Caco-2 (cell line): Measurements from ENCODE around the gene GZMM. TPM values are rescaled to one million over a fixed set of nuclear protein-coding genes. Genes with fewer than 3 reads are reported as not detected.

Experiments
- BruUV-seq: library from RNA; stranded (reverse); fragments of 400-500 nt; replicated peaks from 2 replicates; lab custom pipeline; 2021; lab: Mats Ljungman, UMichigan
- CTCF ChIA-PET: fragments of 300-600 bp; sonication (Branson Sonifier 250); formaldehyde crosslinking; loops from one replicate; lab custom pipeline; 2022; ENCODE audit warnings: antibody characterized with exemption; lab: Charles Lee
- POLR2A ChIA-PET: fragments of 300-600 bp; sonication (Branson Sonifier 250); formaldehyde crosslinking; loops from one replicate; lab custom pipeline; 2022; ENCODE audit warnings: antibody characterized with exemption; lab: Charles Lee
- DNase-seq, 2 experiments: peaks; one replicate each; pipeline versions ENCODE4 v3.0.0 to v3.0.0-alpha.2; 2020 to 2022
- H3K27me3 ChIP-seq: replicated peaks from 2 replicates; pipeline ENCODE4 v1.6.0; 2011; ENCODE audit warnings: low read length; ENCODE audit not compliant: control insufficient read depth, insufficient read depth
- H3K36me3 ChIP-seq: 2 replicates; pipeline ENCODE4 v1.5.1; 2011; ENCODE audit warnings: low read length; ENCODE audit not compliant: control insufficient read depth, insufficient read depth
- H3K4me1 ChIP-seq: fragments of 250-450 bp; sonication (Bioruptor Pico); 2 replicates; pipeline ENCODE4 v1.5.1; 2020; ENCODE audit warnings: mild to moderate bottlenecking
- H3K4me3 ChIP-seq: 2 replicates; pipeline ENCODE4 v1.5.1; 2011; ENCODE audit warnings: low read depth, mild to moderate bottlenecking, control low read depth, low read length
- H3K9me3 ChIP-seq: fragments of 250-450 bp; sonication (Bioruptor Pico); 2 replicates; pipeline ENCODE4 v1.5.1; 2020; ENCODE audit warnings: mild to moderate bottlenecking, moderate library complexity
- H3K27ac Mint-ChIP-seq: one replicate; pipeline ENCODE4 v1.8.0; 2022; ENCODE audit warnings: mixed read lengths; ENCODE audit not compliant: unreplicated experiment
- H3K27me3 Mint-ChIP-seq: one replicate; pipeline ENCODE4 v1.8.0; 2022; ENCODE audit warnings: mixed read lengths; ENCODE audit not compliant: insufficient read depth, unreplicated experiment
- H3K36me3 Mint-ChIP-seq: one replicate; pipeline ENCODE4 v1.8.0; 2022; ENCODE audit warnings: mild to moderate bottlenecking, mixed read lengths; ENCODE audit not compliant: insufficient read depth, unreplicated experiment
- H3K4me1 Mint-ChIP-seq: one replicate; pipeline ENCODE4 v1.8.0; 2022; ENCODE audit warnings: low read depth, mixed read lengths; ENCODE audit not compliant: unreplicated experiment
- H3K4me3 Mint-ChIP-seq: one replicate; pipeline ENCODE4 v1.8.0; 2022; ENCODE audit warnings: mild to moderate bottlenecking, moderate library complexity, mixed read lengths; ENCODE audit not compliant: unreplicated experiment
- H3K9me3 Mint-ChIP-seq: one replicate; pipeline ENCODE4 v1.8.0; 2022; ENCODE audit warnings: mixed read lengths; ENCODE audit not compliant: unreplicated experiment
- intact Hi-C: fragments of 100-400 bp; cut with micrococcal nuclease; formaldehyde crosslinking; loops from one replicate; pipeline ENCODE4 v1.10.0; 2022; ENCODE audit not compliant: unreplicated experiment
- total RNA-seq: library from RNA; stranded (reverse); gene quantifications from 2 replicates; pipeline ENCODE4 v1.2.3, GENCODE V29; 2022
- TF ChIP-seq, protein P1 (sequence below), 2 experiments: fragments of 200-600 bp in 1 of 2; IDR thresholded peaks; 1 replicate in 1 of 2; 2 replicates in 1 of 2; pipeline versions ENCODE4 v1.5.1 to v1.8.0; 2011 to 2022; ENCODE audit warnings: antibody characterized with exemption in 1 of 2, control low read depth in 1 of 2, inconsistent platforms in 1 of 2, low read depth in 1 of 2, low read length in 1 of 2, mild to moderate bottlenecking in 1 of 2, moderate library complexity in 1 of 2; ENCODE audit not compliant: insufficient read depth in 1 of 2, severe bottlenecking in 1 of 2, unreplicated experiment in 1 of 2

Gene GZMM
- total RNA-seq, 1 experiment from 2014 or later, result not detected

DNA sequence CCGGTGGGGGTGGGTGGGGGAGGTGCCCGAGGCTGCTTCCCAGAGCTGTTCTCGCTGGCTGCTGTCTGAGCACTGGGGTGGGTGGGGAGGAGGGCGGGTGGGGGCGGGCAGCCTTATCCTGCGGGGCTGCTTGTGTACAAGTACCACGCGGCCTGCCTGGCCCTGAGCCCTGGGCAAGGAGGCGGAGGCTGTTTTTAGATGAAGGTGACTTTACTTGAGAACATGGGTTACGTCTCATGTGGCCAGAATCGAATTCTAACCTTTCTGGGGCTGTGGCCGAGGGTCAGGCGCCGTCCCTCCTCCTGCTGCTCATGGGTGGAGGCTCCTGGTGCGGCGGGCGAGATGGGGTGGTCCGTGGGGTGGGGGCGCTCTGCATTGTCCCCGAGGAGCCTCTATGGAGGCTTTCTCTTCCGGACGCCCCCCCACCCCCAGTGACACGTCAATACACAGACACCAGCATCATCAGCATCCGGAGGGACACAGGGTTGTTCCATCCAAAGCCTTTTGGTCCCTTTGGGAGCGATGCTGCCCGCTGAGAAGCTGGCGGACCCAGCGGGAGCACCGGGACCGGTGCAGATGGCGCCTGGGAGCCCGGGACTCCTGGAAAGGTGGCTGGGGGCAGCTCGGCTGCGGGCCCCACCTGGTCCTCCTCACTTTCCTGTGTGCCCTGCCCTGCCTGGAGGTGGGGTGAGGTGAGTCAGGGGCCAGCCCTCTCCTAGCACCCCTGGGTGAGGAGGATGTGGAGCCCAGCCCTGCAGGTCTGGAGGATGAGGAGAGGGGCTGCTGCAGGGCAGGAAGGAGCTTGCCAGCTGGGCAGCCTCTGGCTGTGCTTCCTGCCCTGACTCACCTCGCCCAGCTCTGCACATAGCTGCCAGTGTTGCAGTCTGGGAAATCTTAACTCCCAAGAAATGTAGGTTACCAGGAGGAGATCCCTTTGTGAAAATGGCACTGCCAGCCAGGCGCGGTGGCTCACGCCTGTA is 32.0 kb downstream of the GZMM start:
- peaks cover 64% of the 10 kb centered on the region for H3K36me3 Mint-ChIP-seq
- ChIA-PET CTCF (no interaction called here), POLR2A (interaction anchor here (0.7 kb wide), 1 partner anchor 10 kb away, joined by 6 read pairs; no protein-coding TSS in a partner anchor)
- no peaks in the 10 kb centered on the region for H3K27me3 Mint-ChIP-seq
- H3K4me3 Mint-ChIP-seq, result no peak overlapping the region
- H3K4me1 ChIP-seq, result peaks cover 14% of the 10 kb centered on the region
- DNase-seq, result no peak
- H3K27ac Mint-ChIP-seq, result no peak overlapping the region
- TF ChIP-seq, protein P1, sequence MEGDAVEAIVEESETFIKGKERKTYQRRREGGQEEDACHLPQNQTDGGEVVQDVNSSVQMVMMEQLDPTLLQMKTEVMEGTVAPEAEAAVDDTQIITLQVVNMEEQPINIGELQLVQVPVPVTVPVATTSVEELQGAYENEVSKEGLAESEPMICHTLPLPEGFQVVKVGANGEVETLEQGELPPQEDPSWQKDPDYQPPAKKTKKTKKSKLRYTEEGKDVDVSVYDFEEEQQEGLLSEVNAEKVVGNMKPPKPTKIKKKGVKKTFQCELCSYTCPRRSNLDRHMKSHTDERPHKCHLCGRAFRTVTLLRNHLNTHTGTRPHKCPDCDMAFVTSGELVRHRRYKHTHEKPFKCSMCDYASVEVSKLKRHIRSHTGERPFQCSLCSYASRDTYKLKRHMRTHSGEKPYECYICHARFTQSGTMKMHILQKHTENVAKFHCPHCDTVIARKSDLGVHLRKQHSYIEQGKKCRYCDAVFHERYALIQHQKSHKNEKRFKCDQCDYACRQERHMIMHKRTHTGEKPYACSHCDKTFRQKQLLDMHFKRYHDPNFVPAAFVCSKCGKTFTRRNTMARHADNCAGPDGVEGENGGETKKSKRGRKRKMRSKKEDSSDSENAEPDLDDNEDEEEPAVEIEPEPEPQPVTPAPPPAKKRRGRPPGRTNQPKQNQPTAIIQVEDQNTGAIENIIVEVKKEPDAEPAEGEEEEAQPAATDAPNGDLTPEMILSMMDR (IDR thresholded peaks at IDR 0.05; ENCODE audit: insufficient read depth in 1 of 2, low read depth in 1 of 2, low read length in 1 of 2, severe bottlenecking in 1 of 2, unreplicated experiment in 1 of 2), result no peak
- no peak overlapping the region for H3K4me3 ChIP-seq
- no peaks in the 10 kb centered on the region; the same call in 1 of the 2 replicates for H3K36me3 ChIP-seq
- peaks cover 12% of the 10 kb centered on the region for H3K4me1 Mint-ChIP-seq
- no peaks in the 10 kb centered on the region for H3K9me3 ChIP-seq
- intact Hi-C loops, result no loop called here
- BruUV-seq, result no TSS peak
- H3K9me3 Mint-ChIP-seq, result no peaks in the 10 kb centered on the region
- H3K27me3 ChIP-seq, result no peaks in the 10 kb centered on the region

DNA sequence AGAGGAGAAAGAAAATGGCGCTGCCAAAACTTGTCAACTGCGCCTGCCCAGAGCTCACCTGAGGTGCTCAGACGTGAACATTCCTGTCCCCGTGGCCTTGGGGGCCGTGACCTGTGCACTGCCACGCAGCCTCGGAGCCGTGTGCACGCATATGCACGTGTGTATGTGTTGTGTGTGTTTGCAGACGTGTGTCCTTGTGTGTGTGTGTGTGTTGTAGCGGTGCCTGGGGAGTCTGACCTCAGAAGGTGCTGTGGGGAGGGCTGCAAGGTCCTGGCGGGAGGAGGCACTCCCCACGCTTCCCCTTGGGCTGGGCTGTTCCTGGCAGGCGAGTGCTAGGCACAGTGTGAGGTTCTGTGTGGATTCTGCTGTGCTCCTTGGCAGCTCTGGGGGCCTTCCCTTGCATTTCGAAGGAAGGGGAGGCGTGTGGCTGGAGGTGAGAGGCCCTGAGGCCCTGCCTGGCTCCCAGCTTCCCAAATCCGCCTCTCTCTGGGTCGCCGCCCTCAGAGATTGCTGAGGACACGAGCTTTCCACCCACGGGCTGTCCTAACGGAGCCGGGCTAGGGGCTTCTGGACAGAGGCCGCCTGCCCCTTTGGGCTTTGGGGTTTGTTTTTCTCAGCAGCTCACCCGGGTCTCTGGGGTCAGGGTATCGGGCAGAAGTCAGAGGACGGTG is 33.0 kb downstream of the GZMM start:
- Histone ChIP-seq H3K4me3 (no peak overlapping the region), H3K36me3 (no peaks in the 10 kb centered on the region; the same call in 1 of the 2 replicates), H3K9me3 (no peaks in the 10 kb centered on the region), H3K4me1 (peaks cover 14% of the 10 kb centered on the region), H3K27me3 (no peaks in the 10 kb centered on the region)
- peaks cover 54% of the 10 kb centered on the region for H3K36me3 Mint-ChIP-seq
- intact Hi-C loops, result no loop called here
- H3K4me1 Mint-ChIP-seq, result peaks cover 7% of the 10 kb centered on the region
- TF ChIP-seq, protein P1 (IDR thresholded peaks at IDR 0.05; ENCODE audit: insufficient read depth in 1 of 2, low read depth in 1 of 2, low read length in 1 of 2, severe bottlenecking in 1 of 2, unreplicated experiment in 1 of 2), result no peak
- DNase-seq, result no peak
- H3K9me3 Mint-ChIP-seq, result no peaks in the 10 kb centered on the region
- no TSS peak for BruUV-seq
- POLR2A ChIA-PET, result no interaction called here
- CTCF ChIA-PET, result no interaction called here
- no peak overlapping the region for H3K4me3 Mint-ChIP-seq
- no peak overlapping the region for H3K27ac Mint-ChIP-seq
- H3K27me3 Mint-ChIP-seq, result no peaks in the 10 kb centered on the region
